WERI-Rb-1 (cell line): ENCODE data around the gene AK9.

Experiments
- DNase-seq: peaks from one replicate; pipeline ENCODE4 v3.0.0-alpha.2; 2020
- H3K27ac ChIP-seq: fragments of 250-450 bp; sonication (Bioruptor Pico); 2 replicates; pipeline ENCODE4 v1.5.1; 2020; ENCODE audit warnings: mild to moderate bottlenecking, moderate library complexity
- H3K27me3 ChIP-seq: fragments of 250-450 bp; sonication (Bioruptor Pico); 2 replicates; pipeline ENCODE4 v1.5.1; 2021; ENCODE audit warnings: mild to moderate bottlenecking, low read depth, moderate library complexity; ENCODE audit not compliant: insufficient read depth, severe bottlenecking
- H3K36me3 ChIP-seq: fragments of 250-450 bp; sonication (Bioruptor Pico); 2 replicates; pipeline ENCODE4 v1.5.1; 2020; ENCODE audit warnings: mild to moderate bottlenecking, moderate library complexity
- H3K4me3 ChIP-seq: 2 replicates; pipeline ENCODE4 v1.5.1; 2011; ENCODE audit warnings: low read depth, mild to moderate bottlenecking, control low read depth, low read length
- H3K9me3 ChIP-seq: fragments of 250-450 bp; sonication (Bioruptor Pico); 2 replicates; pipeline ENCODE4 v1.5.1; 2021; ENCODE audit warnings: mild to moderate bottlenecking, moderate library complexity; ENCODE audit not compliant: severe bottlenecking
- TF ChIP-seq, protein P1 (sequence below): IDR thresholded peaks from 2 replicates; pipeline ENCODE4 v1.5.1; 2011; ENCODE audit warnings: low read depth, mild to moderate bottlenecking, control low read depth, inconsistent platforms, low read length

AK9 gene

DNA sequence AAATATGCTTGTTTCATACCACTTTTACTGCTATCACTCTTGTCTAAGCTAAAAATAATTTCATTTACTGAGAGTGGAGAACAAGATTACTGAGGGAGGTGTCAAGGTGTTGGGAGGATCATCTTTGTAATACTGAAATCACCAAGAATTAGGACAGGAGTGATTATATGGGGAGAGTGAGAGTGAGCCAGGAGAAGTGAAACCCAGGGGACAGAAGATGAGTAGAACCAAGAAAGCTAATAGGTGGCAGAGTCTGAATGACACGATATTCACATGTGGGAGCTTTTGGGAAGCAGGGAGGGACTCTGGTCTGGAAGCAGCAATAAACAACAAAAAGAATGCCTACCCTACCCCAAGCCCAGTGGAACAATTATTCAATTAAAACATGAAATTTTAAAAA, 58.6 kb downstream of the AK9 start:
- H3K36me3 ChIP-seq: no peaks in the 10 kb centered on the region
- H3K27me3 ChIP-seq: no peaks in the 10 kb centered on the region
- H3K27ac ChIP-seq: no peak overlapping the region
- no peak overlapping the region for H3K4me3 ChIP-seq
- H3K9me3 ChIP-seq: no peaks in the 10 kb centered on the region
- TF ChIP-seq, protein P1, sequence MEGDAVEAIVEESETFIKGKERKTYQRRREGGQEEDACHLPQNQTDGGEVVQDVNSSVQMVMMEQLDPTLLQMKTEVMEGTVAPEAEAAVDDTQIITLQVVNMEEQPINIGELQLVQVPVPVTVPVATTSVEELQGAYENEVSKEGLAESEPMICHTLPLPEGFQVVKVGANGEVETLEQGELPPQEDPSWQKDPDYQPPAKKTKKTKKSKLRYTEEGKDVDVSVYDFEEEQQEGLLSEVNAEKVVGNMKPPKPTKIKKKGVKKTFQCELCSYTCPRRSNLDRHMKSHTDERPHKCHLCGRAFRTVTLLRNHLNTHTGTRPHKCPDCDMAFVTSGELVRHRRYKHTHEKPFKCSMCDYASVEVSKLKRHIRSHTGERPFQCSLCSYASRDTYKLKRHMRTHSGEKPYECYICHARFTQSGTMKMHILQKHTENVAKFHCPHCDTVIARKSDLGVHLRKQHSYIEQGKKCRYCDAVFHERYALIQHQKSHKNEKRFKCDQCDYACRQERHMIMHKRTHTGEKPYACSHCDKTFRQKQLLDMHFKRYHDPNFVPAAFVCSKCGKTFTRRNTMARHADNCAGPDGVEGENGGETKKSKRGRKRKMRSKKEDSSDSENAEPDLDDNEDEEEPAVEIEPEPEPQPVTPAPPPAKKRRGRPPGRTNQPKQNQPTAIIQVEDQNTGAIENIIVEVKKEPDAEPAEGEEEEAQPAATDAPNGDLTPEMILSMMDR: no peak
- DNase-seq: no peak

GRCh38 chr6:109631403-109631802, 59.6 kb downstream of the AK9 start:
- H3K4me3 ChIP-seq: no peak overlapping the region
- no peak for DNase-seq
- H3K27ac ChIP-seq: no peak overlapping the region
- H3K9me3 ChIP-seq: no peaks in the 10 kb centered on the region
- no peaks in the 10 kb centered on the region for H3K36me3 ChIP-seq
- TF ChIP-seq, protein P1: no peak
- H3K27me3 ChIP-seq: no peaks in the 10 kb centered on the region

DNA sequence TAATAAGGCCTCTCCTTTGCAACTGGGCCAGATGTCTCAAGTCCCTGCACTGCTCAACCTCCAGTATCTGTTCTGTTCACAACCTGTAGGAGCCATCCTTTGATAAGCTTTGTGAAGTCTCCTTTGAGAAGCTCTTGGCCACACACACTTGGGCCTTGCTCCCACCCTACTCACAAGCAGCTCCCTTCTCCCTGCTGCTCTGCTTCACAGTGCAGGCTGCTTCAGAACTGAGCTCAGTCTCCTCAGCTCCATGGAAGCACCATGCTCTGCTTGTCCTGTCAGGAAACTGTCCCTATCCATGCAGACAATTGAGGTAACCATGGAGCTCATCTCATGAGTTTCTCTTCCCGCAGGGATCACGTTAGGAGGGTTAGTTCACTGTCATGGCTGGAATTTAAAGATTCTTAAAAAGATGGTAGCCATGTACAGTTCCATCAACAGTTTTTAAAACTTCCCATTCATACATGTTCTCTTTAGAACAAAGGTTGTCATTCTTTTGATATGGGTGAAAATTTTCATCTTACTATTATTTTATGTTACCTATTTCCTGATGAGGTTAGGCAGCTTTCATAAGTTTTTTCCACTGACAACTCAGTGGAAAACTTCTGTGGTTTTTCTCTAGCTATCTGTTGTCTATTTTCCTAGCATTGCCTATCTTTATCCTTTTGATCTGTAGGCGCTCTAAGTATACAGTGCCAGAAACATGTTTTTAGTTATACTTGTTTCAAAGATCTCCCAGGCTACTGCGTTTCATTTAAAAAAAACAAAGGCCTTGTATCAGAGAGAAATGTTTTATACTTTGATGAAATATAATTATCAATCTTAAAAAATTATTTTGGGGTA, 62.6 kb downstream of the AK9 start:
- no peaks in the 10 kb centered on the region for H3K9me3 ChIP-seq
- DNase-seq: no peak
- no peak overlapping the region for H3K27ac ChIP-seq
- TF ChIP-seq, protein P1: no peak
- no peak overlapping the region for H3K4me3 ChIP-seq
- H3K27me3 ChIP-seq: no peaks in the 10 kb centered on the region
- no peaks in the 10 kb centered on the region for H3K36me3 ChIP-seq

GRCh38 chr6:109626311-109626710, 64.7 kb downstream of the AK9 start:
- no peaks in the 10 kb centered on the region for H3K36me3 ChIP-seq
- no peak overlapping the region for H3K4me3 ChIP-seq
- no peak for DNase-seq
- TF ChIP-seq, protein P1: no peak
- no peaks in the 10 kb centered on the region for H3K9me3 ChIP-seq
- H3K27ac ChIP-seq: no peak overlapping the region
- H3K27me3 ChIP-seq: no peaks in the 10 kb centered on the region

DNA sequence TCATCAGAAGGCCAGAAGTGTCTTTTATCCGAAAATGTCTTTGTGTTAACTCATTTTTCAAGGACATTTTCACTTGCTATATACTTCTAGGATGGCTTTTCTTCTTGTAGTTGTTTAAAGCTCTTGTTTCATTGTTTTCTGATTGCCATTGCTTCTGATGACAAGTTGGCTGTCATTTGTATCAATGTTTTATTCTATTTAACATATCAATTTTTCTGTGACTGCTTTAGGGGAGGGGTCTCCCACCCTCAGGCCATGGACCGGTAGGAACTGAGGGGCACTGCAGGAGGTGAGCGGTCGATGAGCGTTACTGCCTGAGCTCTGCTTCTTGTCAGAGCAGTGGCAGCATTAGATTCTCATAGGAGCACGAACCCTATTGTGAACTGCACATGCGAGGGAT, 65.8 kb downstream of the AK9 start:
- Histone ChIP-seq H3K27me3 (no peaks in the 10 kb centered on the region), H3K9me3 (no peaks in the 10 kb centered on the region), H3K27ac (no peak overlapping the region), H3K4me3 (no peak overlapping the region), H3K36me3 (no peaks in the 10 kb centered on the region)
- no peak for DNase-seq
- TF ChIP-seq, protein P1: no peak

DNA sequence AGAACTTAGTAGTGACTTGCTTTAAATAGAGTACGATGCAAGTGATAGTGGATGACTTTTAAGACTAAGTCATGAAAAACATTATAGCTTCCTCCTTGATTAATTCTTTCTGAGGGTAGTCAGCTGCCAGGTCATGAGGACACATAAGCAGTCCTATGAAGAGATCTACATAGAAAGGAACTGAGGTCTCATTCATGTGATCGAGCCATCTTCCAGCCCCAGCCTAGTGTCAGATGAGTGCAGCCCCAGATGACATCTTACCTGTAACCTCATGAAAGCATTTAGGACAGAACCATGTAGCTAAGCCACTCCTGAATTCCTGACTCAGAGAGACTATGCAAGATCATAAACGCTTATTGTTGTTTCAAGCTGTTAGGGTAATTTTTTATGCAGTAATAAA, 67.7 kb downstream of the AK9 start:
- Histone ChIP-seq H3K27me3 (no peaks in the 10 kb centered on the region), H3K27ac (no peak overlapping the region), H3K4me3 (no peak overlapping the region), H3K9me3 (no peaks in the 10 kb centered on the region), H3K36me3 (no peaks in the 10 kb centered on the region)
- TF ChIP-seq, protein P1: no peak
- DNase-seq: no peak
